Activated effector memory CD4-positive, alpha-beta T cell treated with Interleukin-2 at 50 U/mL for 16 hours (primary cell): Measurements from ENCODE around the gene PDYN.

Experiments used
- DNase-seq: peaks from one replicate; pipeline ENCODE4 v3.0.0-alpha.2; 2020

The PDYN gene

GRCh38 chr20:1931830-1932229, 62.0 kb downstream of the PDYN start:
- DNase-seq = no peak

GRCh38 chr20:1930165-1930564, 63.7 kb downstream of the PDYN start:
- DNase-seq = no peak

- no peak for DNase-seq
These were observed 64.4 kb downstream of the PDYN start for GRCh38 chr20:1929460-1929859.

GRCh38 chr20:1928782-1929181, 65.1 kb downstream of the PDYN start:
- no peak for DNase-seq
